Endothelial cell of umbilical vein (primary cell): ENCODE measurements around the gene NCR1.
"Not testable (repeated sequence)": the region's sequence is repeated elsewhere in the genome, so short reads cannot be mapped to it uniquely, and the experiment has no call there.

ENCODE experiments used
- CTCF ChIP-seq, 2 donors: IDR thresholded peaks; 1 replicate in 1 of 2; 2 replicates in 1 of 2; pipeline ENCODE4 v1.5.1; 2011; ENCODE audit warnings: low read length in 2 of 2, mild to moderate bottlenecking in 2 of 2, moderate library complexity in 2 of 2, control low read depth in 1 of 2, inconsistent platforms in 1 of 2, low read depth in 1 of 2; ENCODE audit not compliant: insufficient read depth in 1 of 2; ENCODE audit errors: extremely low read depth in 1 of 2
- JUN ChIP-seq: IDR thresholded peaks from 2 replicates; pipeline ENCODE4 v1.6.1; 2011; ENCODE audit warnings: borderline replicate concordance, low read depth; ENCODE audit not compliant: insufficient read length, insufficient read depth
- POLR2A ChIP-seq: IDR thresholded peaks from 2 replicates; pipeline ENCODE4 v1.6.1; 2012; ENCODE audit warnings: low read depth, mild to moderate bottlenecking, control low read depth, low read length
- POLR2AphosphoS5 ChIP-seq: IDR thresholded peaks from 2 replicates; pipeline ENCODE4 v1.6.1; 2012; ENCODE audit warnings: low read depth, mild to moderate bottlenecking, control low read depth, low read length, moderate library complexity; ENCODE audit not compliant: insufficient read depth

GRCh38 chr19:54904261-54904660, 1.7 kb upstream of the NCR1 start:
- not testable (repeated sequence) for TF ChIP-seq CTCF (IDR thresholded peaks at IDR 0.05; ENCODE audit: extremely low read depth in 1 of 2, insufficient read depth in 1 of 2, low read depth in 1 of 2, low read length in 2 of 2); JUN; POLR2AphosphoS5; POLR2A
